Endothelial cell of umbilical vein (primary cell): ENCODE results near the gene RAB12. TPM values are rescaled to one million over a fixed set of nuclear protein-coding genes. Genes with fewer than 3 reads are reported as not detected.
"Not testable (repeated sequence)": the region's sequence is repeated elsewhere in the genome, so short reads cannot be mapped to it uniquely, and the experiment has no call there.

Source experiments
- BruUV-seq: library from RNA; stranded (reverse); fragments of 400-500 nt; replicated peaks from 2 replicates; lab custom pipeline; 2021; lab: Mats Ljungman, UMichigan
- CTCF ChIA-PET: fragments of 300-600, 350-600 bp; sonication (Branson Sonifier 250); formaldehyde crosslinking; loops from one replicate; lab custom pipeline; 2021; ENCODE audit warnings: antibody characterized with exemption, inconsistent platforms; lab: Charles Lee
- POLR2A ChIA-PET: fragments of 300-600, 350-600 bp; sonication (Branson Sonifier 250); formaldehyde crosslinking; loops from one replicate; lab custom pipeline; 2021; ENCODE audit warnings: antibody characterized with exemption, inconsistent platforms; lab: Charles Lee
- DNase-seq: peaks from one replicate; pipeline ENCODE4 v3.0.0-alpha.2; 2011; ENCODE audit warnings: low read depth, low spot score
- FAIRE-seq: peaks from 2 replicates; lab custom pipeline; 2011; peaks lifted over from hg19 to GRCh38; lab: Jason Lieb, UNC
- H2AFZ ChIP-seq: 2 replicates; pipeline ENCODE4 v1.6.0; 2012; ENCODE audit warnings: low read depth, low read length, control low read depth, inconsistent platforms
- H3K27ac ChIP-seq: 2 replicates; pipeline ENCODE4 v1.5.1; 2011; ENCODE audit warnings: low read depth, mild to moderate bottlenecking, control low read depth, low read length, moderate library complexity; ENCODE audit not compliant: insufficient read depth
- H3K27me3 ChIP-seq, 2 experiments: 2 replicates each; pipeline versions ENCODE4 v1.6.0 to v1.6.1; 2011; ENCODE audit warnings: low read length in 2 of 2, mixed read lengths in 1 of 2; ENCODE audit not compliant: control insufficient read depth in 2 of 2, insufficient read depth in 2 of 2
- H3K36me3 ChIP-seq, 2 experiments: 2 replicates in 1 of 2; 3 replicates in 1 of 2; pipeline ENCODE4 v1.5.1; 2011; ENCODE audit warnings: low read length in 2 of 2, mild to moderate bottlenecking in 1 of 2, moderate library complexity in 1 of 2; ENCODE audit not compliant: control insufficient read depth in 2 of 2, insufficient read depth in 2 of 2; ENCODE audit errors: extremely low read depth in 1 of 2
- H3K4me1 ChIP-seq: 3 replicates; pipeline ENCODE4 v1.5.1; 2011; ENCODE audit warnings: mild to moderate bottlenecking, low read length; ENCODE audit not compliant: control insufficient read depth, insufficient read depth; ENCODE audit errors: extremely low read depth
- H3K4me2 ChIP-seq: 2 replicates; pipeline ENCODE4 v1.6.1; 2011; ENCODE audit warnings: low read length, control low read depth, mixed read lengths; ENCODE audit not compliant: insufficient read depth
- H3K4me3 ChIP-seq, 3 experiments: fragments of 200-600 bp in 1 of 3; sonication (generic), shearing (Covaris generic) in 1 of 3; replicated peaks in 1 of 3; 2 replicates each; pipeline ENCODE4 v1.5.1; 2011 to 2016; ENCODE audit warnings: control low read depth in 3 of 3, low read length in 3 of 3, mild to moderate bottlenecking in 2 of 3, inconsistent platforms in 1 of 3, low read depth in 1 of 3, moderate library complexity in 1 of 3; ENCODE audit not compliant: insufficient read depth in 1 of 3
- H3K79me2 ChIP-seq: 2 replicates; pipeline ENCODE4 v1.6.0; 2012; ENCODE audit warnings: low read length, inconsistent platforms; ENCODE audit not compliant: control insufficient read depth, insufficient read depth
- H3K9ac ChIP-seq: replicated peaks from 2 replicates; pipeline ENCODE3; 2011; ENCODE audit warnings: low read length, control low read depth; ENCODE audit not compliant: insufficient read depth; ENCODE audit errors: extremely low read depth
- H3K9me1 ChIP-seq: replicated peaks from 3 replicates; pipeline ENCODE4 v1.6.0; 2011; ENCODE audit warnings: mild to moderate bottlenecking, low read length; ENCODE audit not compliant: control insufficient read depth, insufficient read depth; ENCODE audit errors: extremely low read depth
- H3K9me3 ChIP-seq: replicated peaks from 2 replicates; pipeline ENCODE4 v1.5.1; 2012; ENCODE audit warnings: low read length, inconsistent platforms; ENCODE audit not compliant: control insufficient read depth, insufficient read depth
- H4K20me1 ChIP-seq: replicated peaks from 2 replicates; pipeline ENCODE3; 2011; ENCODE audit warnings: mild to moderate bottlenecking, low read length; ENCODE audit not compliant: control insufficient read depth, insufficient read depth; ENCODE audit errors: extremely low read depth
- CTCF ChIP-seq, 2 donors: IDR thresholded peaks; 1 replicate in 1 of 2; 2 replicates in 1 of 2; pipeline ENCODE4 v1.5.1; 2011; ENCODE audit warnings: low read length in 2 of 2, mild to moderate bottlenecking in 2 of 2, moderate library complexity in 2 of 2, control low read depth in 1 of 2, inconsistent platforms in 1 of 2, low read depth in 1 of 2; ENCODE audit not compliant: insufficient read depth in 1 of 2; ENCODE audit errors: extremely low read depth in 1 of 2
- EZH2 ChIP-seq: IDR thresholded peaks from 2 replicates; pipeline ENCODE4 v1.6.1; 2012; ENCODE audit warnings: borderline replicate concordance, low read depth, mild to moderate bottlenecking, moderate library complexity, low read length, inconsistent platforms; ENCODE audit not compliant: severe bottlenecking
- FOS ChIP-seq: IDR thresholded peaks from 2 replicates; pipeline ENCODE4 v1.6.1; 2011; ENCODE audit warnings: mild to moderate bottlenecking, low read length, moderate library complexity, borderline replicate concordance; ENCODE audit not compliant: insufficient read depth
- GATA2 ChIP-seq: IDR thresholded peaks from 2 replicates; pipeline ENCODE4 v1.7.0; 2011; ENCODE audit warnings: low read depth, mild to moderate bottlenecking, moderate library complexity, mixed read lengths, low read length; ENCODE audit not compliant: insufficient read length, insufficient read depth
- JUN ChIP-seq: IDR thresholded peaks from 2 replicates; pipeline ENCODE4 v1.6.1; 2011; ENCODE audit warnings: borderline replicate concordance, low read depth; ENCODE audit not compliant: insufficient read length, insufficient read depth
- MAX ChIP-seq: IDR thresholded peaks from 2 replicates; pipeline ENCODE4 v1.6.1; 2011; ENCODE audit not compliant: insufficient read depth, insufficient read length
- MYC ChIP-seq: IDR thresholded peaks from one replicate; pipeline ENCODE4 v1.6.1; 2011; ENCODE audit warnings: mild to moderate bottlenecking, low read depth, low read length
- POLR2A ChIP-seq: IDR thresholded peaks from 2 replicates; pipeline ENCODE4 v1.6.1; 2012; ENCODE audit warnings: low read depth, mild to moderate bottlenecking, control low read depth, low read length
- POLR2AphosphoS5 ChIP-seq: IDR thresholded peaks from 2 replicates; pipeline ENCODE4 v1.6.1; 2012; ENCODE audit warnings: low read depth, mild to moderate bottlenecking, control low read depth, low read length, moderate library complexity; ENCODE audit not compliant: insufficient read depth
- dilution Hi-C: fragments of 300-500 bp; cut with MboI; formaldehyde crosslinking; loops from one replicate; pipeline ENCODE4 v1.15.0; 2019; ENCODE audit warnings: low sequenced_read_pairs; ENCODE audit not compliant: extremely low pct_ligation_motif_present
- intact Hi-C: fragments of 100-400 bp; cut with micrococcal nuclease; formaldehyde crosslinking; loops from one replicate; pipeline ENCODE4 v1.10.0; 2022
- polyA plus RNA-seq, 4 experiments: library from polyadenylated mRNA; depleted of rRNA in 3 of 4; stranded (reverse) in 3 of 4; unstranded in 1 of 4; fragments of >200 nt; gene quantifications; 2 replicates each; pipeline versions ENCODE4 v1.2.1 to v1.2.3, GENCODE V29; 2011 to 2012; ENCODE audit warnings: missing spikeins in 1 of 4
- total RNA-seq: library from RNA; stranded (reverse); gene quantifications from 2 replicates; pipeline ENCODE4 v1.2.3, GENCODE V29; 2021

Gene RAB12
- total and polyA plus RNA-seq, 2 donors (not counting 3 experiments of a cell fraction or from before 2014, with no cell fraction given) = 11.5 to 42.0 TPM

GRCh38 chr18:8643326-8643878, 34.2 kb downstream of the RAB12 start:
- POLR2A ChIA-PET = no interaction called here

GRCh38 chr18:8647359-8647758, 38.1 kb downstream of the RAB12 start:
- H3K4me2 ChIP-seq, H3K79me2 ChIP-seq, H3K27ac ChIP-seq, H3K9me3 ChIP-seq, BruUV-seq, intact Hi-C loops, DNase-seq, H3K36me3 ChIP-seq, H3K27me3 ChIP-seq, H3K9me1 ChIP-seq, FAIRE-seq, H4K20me1 ChIP-seq, H3K4me1 ChIP-seq, POLR2A ChIA-PET, H3K4me3 ChIP-seq, H3K9ac ChIP-seq, CTCF ChIA-PET, H2AFZ ChIP-seq: not testable (repeated sequence)
- dilution Hi-C loops = loop anchor here (25.0 kb wide), 1 partner anchor 340 kb away; no protein-coding TSS in a partner anchor

More at GRCh38 chr18:8643326-8643878, 34.2 kb downstream of the RAB12 start:
- H3K9ac ChIP-seq = no peak overlapping the region
- H3K27ac ChIP-seq = no peak overlapping the region
- FAIRE-seq = no peak
- dilution Hi-C loops (loop anchor here (25.0 kb wide), 1 partner anchor 344 kb away; no protein-coding TSS in a partner anchor), intact Hi-C loops (no loop called here)
- no TSS peak for BruUV-seq
- no peaks in the 10 kb centered on the region for H4K20me1 ChIP-seq
- H3K36me3 ChIP-seq = peaks cover 5 to 8% of the 10 kb centered on the region in 2 experiments
- CTCF ChIA-PET = no interaction called here
- no peaks in the 10 kb centered on the region for H3K4me1 ChIP-seq
- no peaks in the 10 kb centered on the region for H3K27me3 ChIP-seq
- no peak overlapping the region for H3K4me2 ChIP-seq
- TF ChIP-seq CTCF (IDR thresholded peaks at IDR 0.05; ENCODE audit: extremely low read depth in 1 of 2, insufficient read depth in 1 of 2, low read depth in 1 of 2, low read length in 2 of 2) (no peak), POLR2AphosphoS5 (no peak), MAX (no peak), POLR2A (no peak), FOS (no peak), MYC (no peak), EZH2 (no peak), JUN (no peak), GATA2 (no peak)
- H2AFZ ChIP-seq = no peak overlapping the region
- no peak for DNase-seq
- H3K79me2 ChIP-seq = no peaks in the 10 kb centered on the region
- H3K9me3 ChIP-seq = no peaks in the 10 kb centered on the region
- no peaks in the 10 kb centered on the region for H3K9me1 ChIP-seq
- no peak overlapping the region for H3K4me3 ChIP-seq
